GM21529 (cell line): Measurements from ENCODE around the gene NR6A1.

ENCODE experiments used
- ATAC-seq: cut with Tn5 transposase; IDR thresholded peaks from one replicate; pipeline ENCODE4 v1.9.1; 2021; ENCODE audit not compliant: unreplicated experiment

Gene NR6A1

GRCh38 chr9:124771021-124771866 is at the start of gene NR6A1:
NR6A1 (minus strand) TSS chr9:124771311.
- peak; percentile 80 for ATAC-seq

GRCh38 chr9:124818431-124819281 is 47.5 kb upstream of the NR6A1 start:
- no peak for ATAC-seq

GRCh38 chr9:124815601-124816000 is 44.5 kb upstream of the NR6A1 start:
- ATAC-seq, result no peak

- no peak for ATAC-seq
Measured at GRCh38 chr9:124814164-124814535, 43.0 kb upstream of the NR6A1 start.

GRCh38 chr9:124813501-124814163 is 42.5 kb upstream of the NR6A1 start:
- no peak for ATAC-seq

- no peak for ATAC-seq
Measured at GRCh38 chr9:124813041-124813440, 41.9 kb upstream of the NR6A1 start.

- ATAC-seq, result no peak
Measured at GRCh38 chr9:124812441-124812876, 41.3 kb upstream of the NR6A1 start.

- no peak for ATAC-seq
Measured at GRCh38 chr9:124810663-124811355, 39.7 kb upstream of the NR6A1 start.

- no peak for ATAC-seq
Measured at GRCh38 chr9:124809741-124810500, 38.8 kb upstream of the NR6A1 start.

GRCh38 chr9:124809211-124809610 is 38.1 kb upstream of the NR6A1 start:
- no peak for ATAC-seq

- ATAC-seq, result no peak
Measured at GRCh38 chr9:124808246-124808956, 37.3 kb upstream of the NR6A1 start.

GRCh38 chr9:124805186-124805585 is 34.1 kb upstream of the NR6A1 start:
- no peak for ATAC-seq

GRCh38 chr9:124803911-124804310 is 32.8 kb upstream of the NR6A1 start:
- no peak for ATAC-seq

- ATAC-seq, result no peak
Measured at GRCh38 chr9:124802426-124802825, 31.3 kb upstream of the NR6A1 start.

GRCh38 chr9:124801356-124801755 is 30.2 kb upstream of the NR6A1 start:
- no peak for ATAC-seq

- ATAC-seq, result no peak
Measured at GRCh38 chr9:124800306-124801259, 29.5 kb upstream of the NR6A1 start.

GRCh38 chr9:124799274-124800006 is 28.3 kb upstream of the NR6A1 start:
- no peak for ATAC-seq
